SW480 (cell line): ENCODE data around the gene LIMA1.
"Not testable (repeated sequence)": the region's sequence is repeated elsewhere in the genome, so short reads cannot be mapped to it uniquely, and the experiment has no call there.

Experiments
- DNase-seq: peaks from one replicate; pipeline ENCODE4 v3.0.0-alpha.2; 2016; ENCODE audit warnings: low spot score

Gene LIMA1

GRCh38 chr12:50283229-50283923 is at the start of gene LIMA1:
LIMA1 (minus strand) TSS chr12:50283520; CDS start chr12:50248751, 34,769 bp downstream.
- peak; percentile 93 for DNase-seq

- DNase-seq: no peak
Measured at GRCh38 chr12:50331745-50332144, 48.4 kb upstream of the LIMA1 start.

- DNase-seq: not testable (repeated sequence)
Measured at GRCh38 chr12:50328664-50329063, 45.3 kb upstream of the LIMA1 start.

GRCh38 chr12:50326590-50327284 is 43.4 kb upstream of the LIMA1 start:
- no peak for DNase-seq

- no peak for DNase-seq
Measured at GRCh38 chr12:50325890-50326391, 42.6 kb upstream of the LIMA1 start.

- not testable (repeated sequence) for DNase-seq
Measured at GRCh38 chr12:50324770-50325169, 41.5 kb upstream of the LIMA1 start.

GRCh38 chr12:50324077-50324476 is 40.8 kb upstream of the LIMA1 start:
- not testable (repeated sequence) for DNase-seq

GRCh38 chr12:50322206-50322605 is 38.9 kb upstream of the LIMA1 start:
- no peak for DNase-seq

- peak; percentile 28 for DNase-seq
Measured at GRCh38 chr12:50317203-50317602, 33.9 kb upstream of the LIMA1 start.

GRCh38 chr12:50315803-50316202 is 32.5 kb upstream of the LIMA1 start:
- no peak for DNase-seq

GRCh38 chr12:50314636-50315312 is 31.5 kb upstream of the LIMA1 start:
- DNase-seq: peak; percentile 48

GRCh38 chr12:50313971-50314370 is 30.7 kb upstream of the LIMA1 start:
- not testable (repeated sequence) for DNase-seq

GRCh38 chr12:50313256-50313931 is 30.1 kb upstream of the LIMA1 start:
- DNase-seq: no peak

- DNase-seq: not testable (repeated sequence)
Measured at GRCh38 chr12:50311858-50312609, 28.7 kb upstream of the LIMA1 start.

GRCh38 chr12:50309950-50310349 is 26.6 kb upstream of the LIMA1 start:
- no peak for DNase-seq

GRCh38 chr12:50302686-50303085 is 19.4 kb upstream of the LIMA1 start:
- no peak for DNase-seq

GRCh38 chr12:50297996-50298395 is 14.7 kb upstream of the LIMA1 start:
- DNase-seq: no peak

- no peak for DNase-seq
Measured at GRCh38 chr12:50297027-50297426, 13.7 kb upstream of the LIMA1 start.

GRCh38 chr12:50296554-50296953 is 13.2 kb upstream of the LIMA1 start:
- no peak for DNase-seq

GRCh38 chr12:50291377-50291776 is 8.1 kb upstream of the LIMA1 start:
- no peak for DNase-seq

GRCh38 chr12:50290692-50291091 is 7.4 kb upstream of the LIMA1 start:
- DNase-seq: not testable (repeated sequence)
